ENCODE results near the gene C1orf159.
"Not testable (repeated sequence)": the region's sequence is repeated elsewhere in the genome, so short reads cannot be mapped to it uniquely, and the experiment has no call there.

C1orf159 gene

DNA sequence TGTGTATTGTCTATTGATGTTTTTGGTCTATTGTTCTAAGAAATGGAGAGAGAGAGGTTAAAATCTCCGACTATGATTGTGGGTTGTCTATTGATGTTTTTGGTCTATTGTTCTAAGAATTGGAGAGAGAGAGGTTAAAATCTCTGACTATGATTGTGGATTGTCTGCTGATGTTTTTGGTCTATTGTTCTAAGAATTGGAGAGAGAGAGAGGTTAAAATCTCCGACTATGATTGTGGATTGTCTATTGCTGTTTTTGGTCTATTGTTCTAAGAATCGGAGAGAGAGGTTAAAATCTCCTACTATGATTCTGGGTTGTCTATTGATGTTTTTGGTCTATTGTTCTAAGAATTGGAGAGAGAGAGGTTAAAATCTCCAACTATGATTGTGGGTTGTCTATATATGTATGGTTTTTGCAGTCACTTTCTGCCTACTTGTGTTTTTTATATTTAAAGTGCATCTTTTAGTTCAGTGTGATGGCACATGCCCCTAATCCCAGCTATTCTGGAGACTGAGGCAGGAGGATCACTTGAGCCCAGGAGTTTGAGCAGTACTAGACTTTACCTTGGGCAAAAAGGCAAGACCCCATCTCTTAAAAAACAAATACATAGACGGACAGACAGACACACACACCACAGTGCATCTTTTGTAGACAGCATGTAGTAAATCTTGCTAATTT, 16.2 kb downstream of the C1orf159 start:
- Histone ChIP-seq H3K9me3 (replicated peaks in 1 of 2; ENCODE audit: control insufficient read depth in 2 of 2, insufficient read depth in 1 of 2, low read depth in 1 of 2, low read length in 2 of 2) (peaks cover 6% of the 10 kb centered on the region in 2 donors), H3K14ac (ENCODE audit: low read length) (no peak overlapping the region), H3K23ac (ENCODE audit: low read depth, low read length, poor library complexity) (no peak overlapping the region), H2BK15ac (ENCODE audit: low read length) (no peak overlapping the region), H3K27ac (replicated peaks; ENCODE audit: low read length) (no peak overlapping the region), H2BK12ac (ENCODE audit: low read length) (no peak overlapping the region), H2BK120ac (ENCODE audit: low read depth, low read length) (no peak overlapping the region), H3K36me3 (replicated peaks in 1 of 2; ENCODE audit: control insufficient read depth in 2 of 2, insufficient read depth in 2 of 2, low read length in 2 of 2) (peaks cover 4 to 12% of the 10 kb centered on the region in 2 donors), H2AK5ac (ENCODE audit: low read depth, low read length) (no peak overlapping the region), H4K8ac (ENCODE audit: low read depth, low read length) (no peak overlapping the region), H3K4me1 (ENCODE audit: control insufficient read depth in 2 of 2, insufficient read depth in 1 of 2, low read depth in 1 of 2, low read length in 2 of 2) (no peaks in the 10 kb centered on the region), H3K9ac (ENCODE audit: low read depth, low read length, poor library complexity) (no peak overlapping the region), H3K79me1 (ENCODE audit: low read depth, low read length) (peaks cover 5% of the 10 kb centered on the region), H2BK5ac (ENCODE audit: low read length) (no peak overlapping the region), H3K4me3 (ENCODE audit: low read length in 2 of 2) (no peak overlapping the region), H3K18ac (ENCODE audit: low read length) (no peak overlapping the region), H4K91ac (ENCODE audit: low read depth, low read length, poor library complexity) (no peak overlapping the region), H3K27me3 (ENCODE audit: control insufficient read depth in 3 of 3, insufficient read depth in 3 of 3, low read depth in 1 of 3, low read length in 3 of 3) (no peaks in the 10 kb centered on the region), H3K4me2 (ENCODE audit: insufficient read depth, low read length, poor library complexity, severe bottlenecking) (no peak overlapping the region), H3K4ac (ENCODE audit: low read length) (no peak overlapping the region), H2AFZ (ENCODE audit: low read length) (no peak overlapping the region)
- WGBS, 2 donors (ENCODE audit: extremely low coverage in 2 of 2, insufficient read length in 2 of 2, insufficient replicate concordance in 1 of 2) = no CpG with 5 or more reads among the region's 4 CpGs
- no peak for DNase-seq (ENCODE audit: low spot score)

- DNase-seq (ENCODE audit: low spot score) = no peak
- H3K9me3 ChIP-seq (replicated peaks in 1 of 2; ENCODE audit: control insufficient read depth in 2 of 2, insufficient read depth in 1 of 2, low read depth in 1 of 2, low read length in 2 of 2) = peaks cover 6% of the 10 kb centered on the region in 2 donors
- no peak overlapping the region for H3K27ac ChIP-seq (replicated peaks; ENCODE audit: low read length)
Measured at GRCh38 chr1:1098681-1099421, 17.0 kb downstream of the C1orf159 start.

DNA sequence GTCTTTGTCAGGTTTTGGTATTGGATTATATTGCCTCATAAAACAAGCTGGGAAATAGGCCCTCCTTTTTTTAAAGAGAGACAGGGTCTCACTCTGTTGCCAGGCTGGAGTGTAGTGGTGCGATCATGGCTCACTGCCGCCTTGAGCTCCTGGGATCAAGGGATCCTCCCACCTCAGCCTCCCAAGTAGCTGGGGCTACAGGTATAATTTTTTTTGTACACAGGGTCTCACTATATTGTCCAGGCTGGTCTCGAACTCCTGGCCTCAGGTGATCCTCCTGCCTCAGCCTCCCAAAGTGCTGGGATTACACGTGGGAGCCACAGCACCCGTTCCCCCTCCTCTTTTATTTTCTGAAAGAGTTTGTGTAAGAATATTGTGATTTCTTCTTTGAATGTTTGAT, 19.8 kb downstream of the C1orf159 start:
- H3K4ac ChIP-seq (ENCODE audit: low read length); H2AK5ac ChIP-seq (ENCODE audit: low read depth, low read length); H3K36me3 ChIP-seq (replicated peaks in 1 of 2; ENCODE audit: control insufficient read depth in 2 of 2, insufficient read depth in 2 of 2, low read length in 2 of 2); H3K9ac ChIP-seq (ENCODE audit: low read depth, low read length, poor library complexity); H2AFZ ChIP-seq (ENCODE audit: low read length); H2BK5ac ChIP-seq (ENCODE audit: low read length); H3K23ac ChIP-seq (ENCODE audit: low read depth, low read length, poor library complexity); H4K8ac ChIP-seq (ENCODE audit: low read depth, low read length); H2BK120ac ChIP-seq (ENCODE audit: low read depth, low read length); H3K79me1 ChIP-seq (ENCODE audit: low read depth, low read length); H3K4me1 ChIP-seq (ENCODE audit: control insufficient read depth in 2 of 2, insufficient read depth in 1 of 2, low read depth in 1 of 2, low read length in 2 of 2); H3K18ac ChIP-seq (ENCODE audit: low read length); H2BK12ac ChIP-seq (ENCODE audit: low read length); H3K27ac ChIP-seq (replicated peaks; ENCODE audit: low read length); H2BK15ac ChIP-seq (ENCODE audit: low read length); H4K91ac ChIP-seq (ENCODE audit: low read depth, low read length, poor library complexity); H3K4me3 ChIP-seq (ENCODE audit: low read length in 2 of 2); H3K14ac ChIP-seq (ENCODE audit: low read length); H3K27me3 ChIP-seq (ENCODE audit: control insufficient read depth in 3 of 3, insufficient read depth in 3 of 3, low read depth in 1 of 3, low read length in 3 of 3); H3K4me2 ChIP-seq (ENCODE audit: insufficient read depth, low read length, poor library complexity, severe bottlenecking); DNase-seq (ENCODE audit: low spot score): not testable (repeated sequence)
- peaks cover 6 to 12% of the 10 kb centered on the region in 2 donors for H3K9me3 ChIP-seq (replicated peaks in 1 of 2; ENCODE audit: control insufficient read depth in 2 of 2, insufficient read depth in 1 of 2, low read depth in 1 of 2, low read length in 2 of 2)
- no CpG with 5 or more reads among the region's 5 CpGs for WGBS, 2 donors (ENCODE audit: extremely low coverage in 2 of 2, insufficient read length in 2 of 2, insufficient replicate concordance in 1 of 2)

More at GRCh38 chr1:1098681-1099421, 17.0 kb downstream of the C1orf159 start:
- H2AK5ac ChIP-seq (ENCODE audit: low read depth, low read length) = no peak overlapping the region
- no peak overlapping the region for H2BK15ac ChIP-seq (ENCODE audit: low read length)
- no peak overlapping the region for H3K4me2 ChIP-seq (ENCODE audit: insufficient read depth, low read length, poor library complexity, severe bottlenecking)
- no peak overlapping the region for H2BK120ac ChIP-seq (ENCODE audit: low read depth, low read length)
- no CpG with 5 or more reads among the region's 18 CpGs for WGBS, 2 donors (ENCODE audit: extremely low coverage in 2 of 2, insufficient read length in 2 of 2, insufficient replicate concordance in 1 of 2)
- no peak overlapping the region for H2BK5ac ChIP-seq (ENCODE audit: low read length)
- H2AFZ ChIP-seq (ENCODE audit: low read length) = no peak overlapping the region
- H3K4ac ChIP-seq (ENCODE audit: low read length) = no peak overlapping the region
- H3K36me3 ChIP-seq (replicated peaks in 1 of 2; ENCODE audit: control insufficient read depth in 2 of 2, insufficient read depth in 2 of 2, low read length in 2 of 2) = peaks cover 3 to 8% of the 10 kb centered on the region in 2 donors
- no peak overlapping the region for H3K4me3 ChIP-seq (ENCODE audit: low read length in 2 of 2)
- H3K14ac ChIP-seq (ENCODE audit: low read length) = no peak overlapping the region
- no peak overlapping the region for H2BK12ac ChIP-seq (ENCODE audit: low read length)
- no peaks in the 10 kb centered on the region for H3K4me1 ChIP-seq (ENCODE audit: control insufficient read depth in 2 of 2, insufficient read depth in 1 of 2, low read depth in 1 of 2, low read length in 2 of 2)
- no peak overlapping the region for H4K8ac ChIP-seq (ENCODE audit: low read depth, low read length)
- H3K18ac ChIP-seq (ENCODE audit: low read length) = no peak overlapping the region
- no peak overlapping the region for H4K91ac ChIP-seq (ENCODE audit: low read depth, low read length, poor library complexity)
- H3K79me1 ChIP-seq (ENCODE audit: low read depth, low read length) = peaks cover 5% of the 10 kb centered on the region
- H3K23ac ChIP-seq (ENCODE audit: low read depth, low read length, poor library complexity) = no peak overlapping the region
- no peak overlapping the region for H3K9ac ChIP-seq (ENCODE audit: low read depth, low read length, poor library complexity)
- no peaks in the 10 kb centered on the region for H3K27me3 ChIP-seq (ENCODE audit: control insufficient read depth in 3 of 3, insufficient read depth in 3 of 3, low read depth in 1 of 3, low read length in 3 of 3)

DNA sequence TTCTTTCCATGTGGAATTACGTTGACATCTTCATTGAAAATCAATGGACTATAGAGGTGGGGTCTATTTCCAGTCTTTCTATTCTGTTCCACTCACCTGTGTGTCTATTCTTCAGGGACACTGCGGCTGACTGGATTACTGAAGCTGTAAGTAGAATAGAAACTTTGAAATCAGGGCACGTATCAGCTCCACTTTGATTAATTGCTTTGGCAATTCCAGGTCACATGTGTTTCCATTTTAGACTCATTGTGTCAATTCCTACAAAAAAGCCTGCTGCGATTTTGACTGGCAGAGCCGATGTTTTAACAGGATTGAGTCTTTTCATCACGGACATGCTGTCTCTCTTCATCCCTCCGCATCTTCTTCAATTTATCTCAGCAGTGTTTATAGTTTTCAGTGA, 20.9 kb downstream of the C1orf159 start:
- Histone ChIP-seq H3K27me3 (ENCODE audit: control insufficient read depth in 3 of 3, insufficient read depth in 3 of 3, low read depth in 1 of 3, low read length in 3 of 3) (no peaks in the 10 kb centered on the region), H4K91ac (ENCODE audit: low read depth, low read length, poor library complexity) (no peak overlapping the region), H3K36me3 (replicated peaks in 1 of 2; ENCODE audit: control insufficient read depth in 2 of 2, insufficient read depth in 2 of 2, low read length in 2 of 2) (no peaks in the 10 kb centered on the region), H3K18ac (ENCODE audit: low read length) (no peak overlapping the region), H2BK15ac (ENCODE audit: low read length) (no peak overlapping the region), H4K8ac (ENCODE audit: low read depth, low read length) (no peak overlapping the region), H2AK5ac (ENCODE audit: low read depth, low read length) (no peak overlapping the region), H3K79me1 (ENCODE audit: low read depth, low read length) (peaks cover 2% of the 10 kb centered on the region), H3K4me1 (ENCODE audit: control insufficient read depth in 2 of 2, insufficient read depth in 1 of 2, low read depth in 1 of 2, low read length in 2 of 2) (no peaks in the 10 kb centered on the region), H2BK5ac (ENCODE audit: low read length) (no peak overlapping the region), H3K4ac (ENCODE audit: low read length) (no peak overlapping the region), H2BK12ac (ENCODE audit: low read length) (no peak overlapping the region), H2AFZ (ENCODE audit: low read length) (no peak overlapping the region), H3K27ac (replicated peaks; ENCODE audit: low read length) (no peak overlapping the region), H3K14ac (ENCODE audit: low read length) (no peak overlapping the region), H3K4me3 (ENCODE audit: low read length in 2 of 2) (no peak overlapping the region), H3K9ac (ENCODE audit: low read depth, low read length, poor library complexity) (no peak overlapping the region), H2BK120ac (ENCODE audit: low read depth, low read length) (no peak overlapping the region), H3K9me3 (replicated peaks in 1 of 2; ENCODE audit: control insufficient read depth in 2 of 2, insufficient read depth in 1 of 2, low read depth in 1 of 2, low read length in 2 of 2) (peaks cover 5 to 9% of the 10 kb centered on the region in 2 donors), H3K23ac (ENCODE audit: low read depth, low read length, poor library complexity) (no peak overlapping the region), H3K4me2 (ENCODE audit: insufficient read depth, low read length, poor library complexity, severe bottlenecking) (no peak overlapping the region)
- DNase-seq (ENCODE audit: low spot score) = no peak
- WGBS, 2 donors (ENCODE audit: extremely low coverage in 2 of 2, insufficient read length in 2 of 2, insufficient replicate concordance in 1 of 2) = no CpG with 5 or more reads among the region's 7 CpGs
